ENCODE measurements around the gene MNT.

The MNT gene

DNA sequence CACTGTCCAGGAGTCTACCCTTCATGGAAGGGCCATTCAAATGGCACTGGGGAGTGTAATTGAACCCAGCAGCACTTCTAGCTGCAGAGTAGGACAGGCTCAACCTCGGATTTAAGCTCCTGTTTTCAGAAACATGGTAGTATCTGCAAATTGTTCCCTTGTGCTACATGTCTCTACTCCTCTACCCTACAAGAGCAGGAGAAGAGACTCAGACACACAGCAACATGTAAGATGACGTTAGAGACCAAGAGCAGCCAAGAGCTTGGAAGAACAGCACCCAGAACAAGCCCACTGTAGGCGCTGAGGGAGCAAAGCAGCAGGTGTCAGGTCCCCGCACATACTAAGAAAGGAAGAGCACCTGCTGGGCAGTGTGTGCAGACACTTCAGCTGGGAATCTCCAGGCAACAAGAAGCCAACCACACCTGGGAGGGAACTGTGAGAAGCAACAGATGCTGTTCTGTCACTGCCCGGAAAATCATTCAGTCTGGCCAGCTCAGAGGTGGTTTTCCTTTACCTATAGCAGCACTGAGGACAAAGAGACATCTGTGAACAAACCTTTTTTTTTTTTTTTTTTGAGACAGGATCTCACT, 35.6 kb upstream of the MNT start:
- H3K4me1 ChIP-seq (ENCODE audit: control insufficient read depth, insufficient read depth, low read length): peaks cover 19% of the 10 kb centered on the region
- H3K9me3 ChIP-seq (ENCODE audit: control insufficient read depth, low read length): no peaks in the 10 kb centered on the region
- no peak overlapping the region for H3K27ac ChIP-seq (ENCODE audit: insufficient read depth, low read depth, low read length, poor library complexity, severe bottlenecking)
- no peaks in the 10 kb centered on the region for H3K27me3 ChIP-seq (ENCODE audit: control insufficient read depth, insufficient read depth, low read length, poor library complexity, severe bottlenecking)
- no peak overlapping the region for H3K4me3 ChIP-seq (ENCODE audit: insufficient read depth, low read depth, low read length)
- peaks cover 37% of the 10 kb centered on the region for H3K36me3 ChIP-seq (ENCODE audit: control insufficient read depth, insufficient read depth, low read length)
- WGBS, 2 experiments: 87% methylated on average over 5 of the region's 5 CpGs

DNA sequence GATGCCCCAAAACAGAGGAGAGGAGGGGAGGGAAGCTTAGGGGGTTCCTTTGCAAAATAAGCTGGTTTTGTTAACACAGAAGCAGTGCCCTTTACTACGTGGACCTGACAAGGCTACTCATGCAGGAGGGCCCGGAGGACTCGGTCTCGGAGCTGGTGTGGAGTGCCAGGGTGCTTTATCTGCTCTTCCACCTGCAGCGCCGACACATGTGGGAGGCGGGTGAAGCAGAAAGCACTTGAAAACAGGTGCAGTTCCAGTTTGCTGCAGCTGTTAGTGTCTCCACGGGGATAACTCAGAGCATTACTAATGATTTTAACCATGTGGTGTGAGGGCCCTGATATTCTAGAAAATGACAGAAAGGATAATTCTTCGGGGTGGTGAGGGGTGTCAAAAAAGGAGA, 35.0 kb upstream of the MNT start:
- no peaks in the 10 kb centered on the region for H3K9me3 ChIP-seq (ENCODE audit: control insufficient read depth, low read length)
- H3K27me3 ChIP-seq (ENCODE audit: control insufficient read depth, insufficient read depth, low read length, poor library complexity, severe bottlenecking): no peaks in the 10 kb centered on the region
- H3K4me3 ChIP-seq (ENCODE audit: insufficient read depth, low read depth, low read length): no peak overlapping the region
- peaks cover 19% of the 10 kb centered on the region for H3K4me1 ChIP-seq (ENCODE audit: control insufficient read depth, insufficient read depth, low read length)
- peak overlapping the region; percentile 92 for H3K27ac ChIP-seq (ENCODE audit: insufficient read depth, low read depth, low read length, poor library complexity, severe bottlenecking)
- 75 to 79% methylated on average over 8 to 9 of the region's 9 CpGs for WGBS, 2 experiments
- peaks cover 31% of the 10 kb centered on the region for H3K36me3 ChIP-seq (ENCODE audit: control insufficient read depth, insufficient read depth, low read length)

DNA sequence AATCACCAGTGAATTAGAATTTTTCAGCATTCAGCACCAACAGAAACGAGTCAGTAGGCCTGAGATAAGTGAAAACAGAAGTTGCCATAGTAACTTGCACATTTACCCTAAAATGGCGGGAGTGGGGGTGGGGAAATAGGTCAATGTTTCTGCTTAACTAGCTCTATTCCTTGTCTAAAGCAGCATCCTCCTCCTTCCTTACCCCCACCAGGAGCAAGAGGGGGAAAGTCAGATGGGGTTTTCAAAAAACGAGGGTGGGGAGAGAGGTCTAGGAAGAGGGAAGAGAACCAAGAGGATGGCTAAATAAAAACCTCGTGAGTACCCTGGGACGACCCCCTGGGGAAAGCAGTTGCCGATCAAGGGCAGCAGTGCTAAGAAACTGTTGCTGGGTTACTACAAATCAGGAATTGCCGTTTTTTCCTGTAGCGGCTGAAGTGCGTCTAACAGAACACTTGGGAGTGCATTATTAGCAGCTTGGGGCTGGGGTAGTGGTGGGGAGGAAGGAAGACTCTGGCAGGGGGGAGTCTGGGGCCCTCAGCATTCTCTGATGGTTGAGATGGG, 34.4 kb upstream of the MNT start:
- 14 to 22% methylated on average over 9 of the region's 9 CpGs for WGBS, 2 experiments

DNA sequence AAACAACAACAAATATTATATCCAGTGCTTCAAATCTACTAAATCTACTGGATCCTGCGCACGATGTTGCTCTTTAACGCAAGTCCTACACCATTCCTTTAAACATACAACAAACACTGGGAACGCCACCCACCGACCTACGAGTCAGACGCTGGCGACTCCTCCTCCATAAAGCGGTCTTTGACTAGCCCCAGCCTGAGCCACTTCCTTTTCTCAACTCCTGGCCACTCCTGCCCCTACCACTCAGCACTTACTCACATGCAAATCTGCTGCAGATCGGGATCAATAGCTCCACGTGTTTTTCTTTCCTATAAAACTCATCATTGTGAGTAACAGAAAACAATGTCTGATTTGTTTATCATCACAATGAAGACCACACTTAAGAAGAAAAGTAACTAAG, 32.8 kb upstream of the MNT start:
- no peak overlapping the region for H3K27ac ChIP-seq (ENCODE audit: insufficient read depth, low read depth, low read length, poor library complexity, severe bottlenecking)

More for the DNA sequence above, 34.4 kb upstream of the MNT start:
- H3K4me1 ChIP-seq (ENCODE audit: control insufficient read depth, insufficient read depth, low read length): peaks cover 19% of the 10 kb centered on the region
- no peaks in the 10 kb centered on the region for H3K27me3 ChIP-seq (ENCODE audit: control insufficient read depth, insufficient read depth, low read length, poor library complexity, severe bottlenecking)
- no peaks in the 10 kb centered on the region for H3K9me3 ChIP-seq (ENCODE audit: control insufficient read depth, low read length)
- no peak overlapping the region for H3K4me3 ChIP-seq (ENCODE audit: insufficient read depth, low read depth, low read length)
- peaks cover 31% of the 10 kb centered on the region for H3K36me3 ChIP-seq (ENCODE audit: control insufficient read depth, insufficient read depth, low read length)
- H3K27ac ChIP-seq (ENCODE audit: insufficient read depth, low read depth, low read length, poor library complexity, severe bottlenecking): peak overlapping the region; percentile 92

DNA sequence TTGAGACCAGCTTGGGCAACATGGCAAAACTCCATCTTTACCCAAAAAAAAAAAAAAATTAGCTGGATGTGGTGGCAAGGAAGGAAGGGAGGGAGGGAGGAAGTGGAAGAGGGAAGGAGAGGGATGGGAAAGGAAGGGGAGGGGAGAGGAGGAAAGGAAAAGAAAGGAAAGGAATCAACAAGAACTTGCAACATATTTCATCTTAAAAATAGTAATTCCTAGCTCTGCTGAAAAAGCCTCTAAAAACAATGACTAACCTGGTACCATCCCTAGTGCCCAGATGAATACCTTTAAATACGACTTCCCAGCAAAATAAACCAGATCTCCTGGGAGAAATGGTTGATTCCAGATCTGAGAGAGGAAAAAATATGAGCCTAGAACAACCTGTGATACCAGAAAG, 27.1 kb upstream of the MNT start:
- Histone ChIP-seq H3K36me3 (ENCODE audit: control insufficient read depth, insufficient read depth, low read length) (peaks cover 3% of the 10 kb centered on the region), H3K27ac (ENCODE audit: insufficient read depth, low read depth, low read length, poor library complexity, severe bottlenecking) (no peak overlapping the region), H3K27me3 (ENCODE audit: control insufficient read depth, insufficient read depth, low read length, poor library complexity, severe bottlenecking) (no peaks in the 10 kb centered on the region), H3K4me1 (ENCODE audit: control insufficient read depth, insufficient read depth, low read length) (no peaks in the 10 kb centered on the region), H3K9me3 (ENCODE audit: control insufficient read depth, low read length) (no peaks in the 10 kb centered on the region), H3K4me3 (ENCODE audit: insufficient read depth, low read depth, low read length) (no peak overlapping the region)
- 71 to 95% methylated on average over 1 of the region's 1 CpG for WGBS, 2 experiments

More for the DNA sequence above, 32.8 kb upstream of the MNT start:
- Histone ChIP-seq H3K9me3 (ENCODE audit: control insufficient read depth, low read length) (no peaks in the 10 kb centered on the region), H3K27me3 (ENCODE audit: control insufficient read depth, insufficient read depth, low read length, poor library complexity, severe bottlenecking) (no peaks in the 10 kb centered on the region), H3K36me3 (ENCODE audit: control insufficient read depth, insufficient read depth, low read length) (peaks cover 18% of the 10 kb centered on the region), H3K4me3 (ENCODE audit: insufficient read depth, low read depth, low read length) (no peak overlapping the region), H3K4me1 (ENCODE audit: control insufficient read depth, insufficient read depth, low read length) (peaks cover 19% of the 10 kb centered on the region)
- 73 to 74% methylated on average over 11 of the region's 11 CpGs for WGBS, 2 experiments

DNA sequence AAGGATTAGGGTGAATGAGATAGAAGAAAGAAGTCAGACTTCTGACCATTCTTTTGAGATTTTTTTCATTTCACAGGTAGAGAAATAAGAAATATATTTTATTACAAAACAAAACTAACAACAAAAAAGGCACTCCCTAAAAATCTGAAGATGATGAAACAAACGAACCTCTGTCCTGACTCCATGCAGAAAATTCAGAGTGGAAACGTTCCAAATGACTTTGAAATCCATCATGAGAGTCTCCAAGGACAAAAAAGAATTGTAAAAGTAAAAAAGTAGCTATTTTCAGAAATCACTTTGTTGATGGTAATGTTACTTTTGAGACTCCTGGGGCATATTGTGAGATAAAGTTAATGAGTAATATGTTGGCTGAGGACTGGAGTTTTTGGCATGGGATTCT, 26.4 kb upstream of the MNT start:
- Histone ChIP-seq H3K36me3 (ENCODE audit: control insufficient read depth, insufficient read depth, low read length) (no peaks in the 10 kb centered on the region), H3K27ac (ENCODE audit: insufficient read depth, low read depth, low read length, poor library complexity, severe bottlenecking) (no peak overlapping the region), H3K27me3 (ENCODE audit: control insufficient read depth, insufficient read depth, low read length, poor library complexity, severe bottlenecking) (no peaks in the 10 kb centered on the region), H3K9me3 (ENCODE audit: control insufficient read depth, low read length) (no peaks in the 10 kb centered on the region), H3K4me1 (ENCODE audit: control insufficient read depth, insufficient read depth, low read length) (no peaks in the 10 kb centered on the region), H3K4me3 (ENCODE audit: insufficient read depth, low read depth, low read length) (no peak overlapping the region)
- WGBS, 2 experiments: 96 to 97% methylated on average over 2 of the region's 2 CpGs

DNA sequence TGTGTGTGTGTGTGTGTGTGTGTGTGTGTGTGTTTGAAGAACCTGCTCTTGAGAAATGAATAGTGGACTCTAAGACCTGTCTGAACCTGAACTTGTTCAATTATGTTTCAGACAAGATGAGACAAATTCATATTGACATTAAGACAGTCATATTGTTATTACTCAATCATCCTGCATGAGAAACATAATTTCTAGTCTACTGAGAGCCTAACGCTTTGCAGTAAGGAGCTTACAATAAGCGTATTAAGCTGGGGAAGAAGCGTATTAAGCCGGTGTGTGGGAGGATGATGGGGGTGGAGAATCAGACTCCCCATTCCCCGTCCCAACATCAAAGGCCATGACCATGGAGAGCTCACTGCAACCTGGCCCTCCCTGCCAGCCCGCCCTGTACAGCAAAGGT, 22.4 kb upstream of the MNT start:
- 95 to 97% methylated on average over 6 of the region's 6 CpGs for WGBS, 2 experiments
- no peak overlapping the region for H3K4me3 ChIP-seq (ENCODE audit: insufficient read depth, low read depth, low read length)
- H3K27me3 ChIP-seq (ENCODE audit: control insufficient read depth, insufficient read depth, low read length, poor library complexity, severe bottlenecking): no peaks in the 10 kb centered on the region
- H3K4me1 ChIP-seq (ENCODE audit: control insufficient read depth, insufficient read depth, low read length): no peaks in the 10 kb centered on the region
- H3K9me3 ChIP-seq (ENCODE audit: control insufficient read depth, low read length): no peaks in the 10 kb centered on the region
- no peak overlapping the region for H3K27ac ChIP-seq (ENCODE audit: insufficient read depth, low read depth, low read length, poor library complexity, severe bottlenecking)
- peaks cover 13% of the 10 kb centered on the region for H3K36me3 ChIP-seq (ENCODE audit: control insufficient read depth, insufficient read depth, low read length)

DNA sequence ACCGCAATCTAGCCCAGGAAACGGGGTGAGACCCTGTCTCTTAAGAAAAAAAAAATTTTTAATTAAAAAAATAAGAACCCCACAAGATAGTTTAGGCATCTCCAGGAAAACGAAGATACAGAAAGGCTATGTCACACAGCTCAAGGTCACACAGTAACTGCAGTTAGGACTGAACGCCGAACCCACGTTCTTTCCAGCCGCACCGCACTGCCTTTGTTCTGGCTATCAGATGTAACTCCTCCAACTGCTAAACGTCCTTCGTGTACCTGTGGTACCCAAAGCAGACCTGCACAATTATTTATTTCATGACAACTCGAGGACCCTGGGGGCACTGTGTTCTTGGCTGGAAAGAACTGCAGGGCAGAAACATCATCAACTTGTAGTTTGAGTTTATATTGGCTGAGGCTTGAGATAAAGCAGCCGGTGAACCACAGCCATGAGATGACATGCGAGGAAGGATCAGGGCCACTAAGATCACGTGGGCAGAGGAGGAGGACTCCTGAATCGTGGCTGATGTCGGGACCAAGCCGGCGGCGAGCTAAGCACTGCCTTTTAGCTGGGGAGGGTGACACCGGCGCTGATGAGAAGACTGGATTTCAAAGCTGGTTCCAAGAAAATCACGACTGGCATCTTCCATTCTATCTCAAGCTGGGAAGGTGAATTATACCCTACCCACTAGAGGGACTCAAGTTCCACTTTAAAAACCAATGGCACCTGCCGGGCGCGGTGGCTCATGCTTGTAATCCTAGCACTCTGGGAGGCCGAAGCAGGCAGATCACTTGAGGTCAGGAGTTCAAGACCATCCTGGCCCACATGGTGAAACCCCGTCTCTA, 20.7 kb upstream of the MNT start:
- Histone ChIP-seq H3K27ac (ENCODE audit: insufficient read depth, low read depth, low read length, poor library complexity, severe bottlenecking) (no peak overlapping the region), H3K4me1 (ENCODE audit: control insufficient read depth, insufficient read depth, low read length) (peaks cover 3% of the 10 kb centered on the region), H3K27me3 (ENCODE audit: control insufficient read depth, insufficient read depth, low read length, poor library complexity, severe bottlenecking) (no peaks in the 10 kb centered on the region), H3K36me3 (ENCODE audit: control insufficient read depth, insufficient read depth, low read length) (peaks cover 13% of the 10 kb centered on the region), H3K4me3 (ENCODE audit: insufficient read depth, low read depth, low read length) (no peak overlapping the region), H3K9me3 (ENCODE audit: control insufficient read depth, low read length) (no peaks in the 10 kb centered on the region)
- WGBS, 2 experiments: 93 to 94% methylated on average over 25 to 27 of the region's 27 CpGs

DNA sequence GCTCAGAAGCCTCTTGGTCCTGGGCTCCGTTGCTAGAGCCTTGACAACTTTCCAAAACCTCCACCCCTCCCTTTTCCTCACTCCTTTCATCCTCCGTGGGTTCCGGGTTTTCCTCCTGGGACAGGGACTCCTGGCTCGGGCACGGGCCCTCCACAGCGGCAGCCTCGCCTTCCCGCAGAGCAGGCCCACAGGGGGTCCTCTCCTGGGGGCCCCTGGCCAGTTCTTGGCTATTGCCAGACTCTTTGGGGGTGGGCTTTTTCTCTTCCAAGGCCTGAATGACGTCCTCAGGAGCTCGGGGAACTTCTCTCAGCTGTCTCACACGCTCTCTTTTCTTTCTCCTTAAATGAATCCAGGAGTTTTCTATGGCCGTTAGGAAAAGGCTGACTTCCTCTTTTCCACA, 19.3 kb upstream of the MNT start:
- 92 to 94% methylated on average over 12 of the region's 12 CpGs for WGBS, 2 experiments
- Histone ChIP-seq H3K9me3 (ENCODE audit: control insufficient read depth, low read length) (no peaks in the 10 kb centered on the region), H3K4me1 (ENCODE audit: control insufficient read depth, insufficient read depth, low read length) (peaks cover 7% of the 10 kb centered on the region), H3K27ac (ENCODE audit: insufficient read depth, low read depth, low read length, poor library complexity, severe bottlenecking) (no peak overlapping the region), H3K4me3 (ENCODE audit: insufficient read depth, low read depth, low read length) (no peak overlapping the region), H3K27me3 (ENCODE audit: control insufficient read depth, insufficient read depth, low read length, poor library complexity, severe bottlenecking) (no peaks in the 10 kb centered on the region), H3K36me3 (ENCODE audit: control insufficient read depth, insufficient read depth, low read length) (peaks cover 13% of the 10 kb centered on the region)

DNA sequence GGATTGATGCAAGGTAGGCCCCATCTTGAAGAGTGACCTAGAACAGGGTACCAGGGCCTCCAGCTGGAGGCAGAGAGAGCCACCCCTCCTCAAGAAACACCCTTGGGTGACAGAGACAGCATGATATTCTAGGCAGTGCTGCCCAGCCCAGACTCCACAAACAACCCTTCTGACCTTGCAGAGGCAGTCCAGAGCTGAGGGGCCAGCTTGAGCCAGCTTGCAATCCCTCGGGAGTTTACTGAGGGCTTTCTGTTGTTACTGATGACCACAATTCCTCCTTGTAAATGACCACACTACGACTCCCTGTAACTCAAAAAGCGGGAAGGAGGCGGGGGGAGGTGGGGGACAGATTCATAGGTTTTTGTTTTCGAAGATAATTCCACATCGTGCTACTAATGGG, 18.6 kb upstream of the MNT start:
- no peak overlapping the region for H3K27ac ChIP-seq (ENCODE audit: insufficient read depth, low read depth, low read length, poor library complexity, severe bottlenecking)
- H3K9me3 ChIP-seq (ENCODE audit: control insufficient read depth, low read length): no peaks in the 10 kb centered on the region

More for the DNA sequence above, 18.6 kb upstream of the MNT start:
- H3K36me3 ChIP-seq (ENCODE audit: control insufficient read depth, insufficient read depth, low read length): peaks cover 15% of the 10 kb centered on the region
- 97 to 99% methylated on average over 6 of the region's 6 CpGs for WGBS, 2 experiments
- H3K27me3 ChIP-seq (ENCODE audit: control insufficient read depth, insufficient read depth, low read length, poor library complexity, severe bottlenecking): no peaks in the 10 kb centered on the region
- peaks cover 7% of the 10 kb centered on the region for H3K4me1 ChIP-seq (ENCODE audit: control insufficient read depth, insufficient read depth, low read length)
- H3K4me3 ChIP-seq (ENCODE audit: insufficient read depth, low read depth, low read length): no peak overlapping the region

All from ectodermal cell (in vitro differentiated cells).